Measurements from ENCODE around the gene SPHK1. TPM values are rescaled to one million over a fixed set of nuclear protein-coding genes. Genes with fewer than 3 reads are reported as not detected.

Gene SPHK1
- total RNA-seq, 1 experiment from 2014 or later, result 7.8 TPM

- no peak for DNase-seq (ENCODE audit: low spot score)
Measured at GRCh38 chr17:76384987-76385891, 830 bp downstream of the SPHK1 start.

- peak; percentile 64 for DNase-seq (ENCODE audit: low spot score)
Measured at GRCh38 chr17:76385892-76386786, 1.7 kb downstream of the SPHK1 start.

- DNase-seq (ENCODE audit: low spot score), result no peak
Measured at GRCh38 chr17:76386966-76387765, 2.8 kb downstream of the SPHK1 start.

- DNase-seq (ENCODE audit: low spot score), result no peak
Measured at GRCh38 chr17:76388966-76389888, 4.8 kb downstream of the SPHK1 start.

GRCh38 chr17:76390003-76390421, 5.6 kb downstream of the SPHK1 start:
- no peak for DNase-seq (ENCODE audit: low spot score)

- no peak for DNase-seq (ENCODE audit: low spot score)
Measured at GRCh38 chr17:76391200-76391715, 6.8 kb downstream of the SPHK1 start.

GRCh38 chr17:76394166-76394565, 9.8 kb downstream of the SPHK1 start:
- no peak for DNase-seq (ENCODE audit: low spot score)

GRCh38 chr17:76395980-76396379, 11.6 kb downstream of the SPHK1 start:
- no peak for DNase-seq (ENCODE audit: low spot score)

- DNase-seq (ENCODE audit: low spot score), result no peak
Measured at GRCh38 chr17:76397184-76397583, 12.8 kb downstream of the SPHK1 start.

GRCh38 chr17:76397687-76398522, 13.5 kb downstream of the SPHK1 start:
- peak; percentile 81 for DNase-seq (ENCODE audit: low spot score)

- DNase-seq (ENCODE audit: low spot score), result peak; percentile 47
Measured at GRCh38 chr17:76398523-76399174, 14.2 kb downstream of the SPHK1 start.

- DNase-seq (ENCODE audit: low spot score), result no peak
Measured at GRCh38 chr17:76399175-76400172, 15.1 kb downstream of the SPHK1 start.

GRCh38 chr17:76402711-76403110, 18.3 kb downstream of the SPHK1 start:
- DNase-seq (ENCODE audit: low spot score), result no peak

GRCh38 chr17:76404256-76404655, 19.8 kb downstream of the SPHK1 start:
- DNase-seq (ENCODE audit: low spot score), result no peak

GRCh38 chr17:76404976-76405563, 20.7 kb downstream of the SPHK1 start:
- no peak for DNase-seq (ENCODE audit: low spot score)

- DNase-seq (ENCODE audit: low spot score), result no peak
Measured at GRCh38 chr17:76405607-76405966, 21.2 kb downstream of the SPHK1 start.

- no peak for DNase-seq (ENCODE audit: low spot score)
Measured at GRCh38 chr17:76405967-76406647, 21.7 kb downstream of the SPHK1 start.

Measured in H4 (cell line).